ENCODE results near the gene PRPF8.

Gene PRPF8

DNA sequence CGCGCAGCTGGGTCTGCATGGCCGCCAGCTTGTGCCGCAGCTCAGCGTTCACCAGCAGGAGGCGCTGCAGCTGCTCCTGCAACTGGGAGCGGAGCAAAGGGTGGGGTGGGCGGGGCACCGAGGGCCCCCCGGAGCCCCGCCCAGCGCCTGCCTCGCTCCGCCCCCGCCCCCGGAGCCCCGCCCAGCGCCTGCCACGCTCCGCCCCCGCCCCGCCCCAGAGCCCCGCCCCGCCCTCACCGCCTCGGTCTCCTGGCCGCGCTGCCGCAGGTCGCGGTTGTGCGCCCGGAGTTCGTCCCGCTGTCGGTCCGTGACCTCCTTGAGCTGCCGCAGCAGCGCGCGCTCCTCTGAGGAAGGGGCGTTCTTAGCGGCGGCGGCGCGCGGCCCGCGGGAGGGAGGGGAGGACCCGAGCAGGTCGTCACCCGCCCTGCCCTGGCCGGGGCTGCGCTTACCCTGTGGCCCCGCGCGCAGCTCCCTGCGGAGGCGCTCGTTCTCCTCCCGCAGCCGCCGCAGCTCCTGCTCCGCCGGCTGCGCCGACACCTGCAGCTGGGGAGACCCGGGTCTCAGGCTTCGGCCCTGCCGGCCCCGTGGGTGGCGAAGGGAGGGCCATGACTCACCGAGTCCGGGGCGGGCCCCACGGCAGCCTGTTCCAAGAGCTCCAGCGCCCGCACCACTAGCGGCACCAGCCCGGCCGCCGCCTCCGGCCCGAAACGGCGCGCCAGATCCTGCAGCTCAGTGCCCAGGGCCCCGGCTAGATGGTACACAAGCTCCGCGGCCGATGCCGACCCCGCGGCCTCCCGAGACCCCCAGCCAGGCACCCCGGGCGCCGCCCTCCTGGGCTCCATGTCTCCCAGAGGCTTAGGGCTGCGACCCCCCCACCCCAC is 35.5 kb downstream of the PRPF8 start:
- H3K4me3 Mint-ChIP-seq, result peak overlapping the region; percentile 56
- H3K4me1 Mint-ChIP-seq (ENCODE audit: low read depth), result peaks cover 24% of the 10 kb centered on the region
- no peaks in the 10 kb centered on the region for H3K9me3 Mint-ChIP-seq
- peaks cover 35% of the 10 kb centered on the region for H3K36me3 Mint-ChIP-seq (ENCODE audit: low read depth)
- DNase-seq (ENCODE audit: low spot score), result peak; percentile 92
- H3K27ac Mint-ChIP-seq, result no peak overlapping the region
- no peaks in the 10 kb centered on the region for H3K27me3 Mint-ChIP-seq (ENCODE audit: low read depth)

DNA sequence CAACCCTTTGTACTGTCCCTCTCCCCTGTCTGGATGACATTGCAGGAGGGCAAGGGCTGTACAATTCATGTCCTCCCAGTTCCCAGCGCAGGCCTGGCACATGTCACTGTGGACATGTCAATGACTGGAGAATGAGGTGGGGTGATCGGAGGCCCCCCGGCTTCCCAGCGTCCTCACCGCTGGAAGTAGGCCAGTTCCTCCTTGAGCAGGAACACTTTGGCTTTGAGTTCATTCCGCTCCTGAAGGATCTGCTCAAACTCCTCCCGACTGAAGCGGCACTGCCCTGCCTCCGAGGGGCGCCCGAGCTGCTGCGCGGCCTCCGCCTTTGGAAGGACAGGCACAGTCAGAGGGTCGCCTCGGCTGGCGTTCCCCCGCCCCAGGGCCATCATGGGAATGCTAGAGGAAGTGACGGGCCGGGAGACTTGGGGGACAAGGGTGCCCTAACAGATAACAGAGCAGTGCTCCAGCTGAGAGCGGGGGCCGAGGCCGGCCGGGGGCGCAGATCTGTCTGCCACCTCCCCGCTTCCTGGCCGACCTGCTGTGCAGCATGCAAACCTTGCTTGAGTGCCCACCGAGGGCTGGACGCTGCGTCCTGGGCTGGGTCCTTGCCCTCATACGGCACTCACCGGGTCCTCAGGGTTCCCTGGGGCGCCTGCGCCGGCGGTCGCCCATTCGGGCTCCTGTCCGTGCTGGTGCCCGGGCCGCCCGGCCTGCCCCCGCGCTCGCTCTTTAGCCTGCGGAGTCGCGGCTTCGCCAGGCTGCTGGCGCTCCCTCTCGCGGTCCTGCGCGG is 36.3 kb downstream of the PRPF8 start:
- Mint-ChIP-seq H3K4me3 (peak overlapping the region; percentile 63), H3K4me1 (ENCODE audit: low read depth) (peaks cover 26% of the 10 kb centered on the region), H3K9me3 (no peaks in the 10 kb centered on the region), H3K36me3 (ENCODE audit: low read depth) (peaks cover 27% of the 10 kb centered on the region), H3K27ac (no peak overlapping the region), H3K27me3 (ENCODE audit: low read depth) (no peaks in the 10 kb centered on the region)
- DNase-seq (ENCODE audit: low spot score), result no peak

GRCh38 chr17:1647802-1648171 is 36.9 kb downstream of the PRPF8 start:
- peaks cover 26% of the 10 kb centered on the region for H3K4me1 Mint-ChIP-seq (ENCODE audit: low read depth)
- no peaks in the 10 kb centered on the region for H3K27me3 Mint-ChIP-seq (ENCODE audit: low read depth)
- H3K9me3 Mint-ChIP-seq, result no peaks in the 10 kb centered on the region
- H3K4me3 Mint-ChIP-seq, result peak overlapping the region; percentile 63
- H3K36me3 Mint-ChIP-seq (ENCODE audit: low read depth), result peaks cover 21% of the 10 kb centered on the region
- no peak overlapping the region for H3K27ac Mint-ChIP-seq
- DNase-seq (ENCODE audit: low spot score), result no peak

DNA sequence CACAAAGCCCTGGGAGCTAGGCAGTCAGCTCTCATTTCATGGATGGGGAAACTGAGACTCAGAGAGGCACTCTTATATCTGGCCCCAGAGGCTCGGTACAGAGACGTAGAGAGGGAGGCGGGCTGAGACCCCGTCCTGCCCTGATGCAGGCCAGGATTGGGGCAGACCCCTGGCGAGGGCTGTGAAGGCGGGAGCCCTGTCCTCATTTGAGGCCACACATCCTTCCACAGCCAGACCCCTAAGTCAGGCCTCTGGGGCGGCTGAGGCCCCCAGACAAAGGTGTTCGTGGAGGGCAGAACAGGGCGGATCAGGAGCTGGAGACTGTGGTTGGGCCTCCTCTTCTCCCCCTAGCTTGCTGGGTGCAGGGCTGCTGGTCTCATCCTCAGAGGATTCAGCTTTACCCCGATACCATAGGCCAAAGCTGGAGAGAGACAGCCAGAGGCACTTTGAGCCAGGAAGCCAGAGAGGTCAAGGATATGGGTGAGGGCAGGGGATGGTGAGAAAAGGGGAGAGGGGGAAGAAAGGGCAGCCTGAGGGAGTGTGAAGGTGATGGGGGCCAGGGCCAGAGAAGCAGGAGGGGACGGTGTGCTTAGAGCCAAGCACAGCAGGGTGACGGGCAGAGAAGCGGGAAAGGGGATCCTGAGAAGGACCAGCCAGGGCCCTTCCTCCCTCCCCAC is 38.3 kb downstream of the PRPF8 start:
- Mint-ChIP-seq H3K4me1 (ENCODE audit: low read depth) (peaks cover 26% of the 10 kb centered on the region), H3K9me3 (no peaks in the 10 kb centered on the region), H3K4me3 (peak overlapping the region; percentile 0), H3K36me3 (ENCODE audit: low read depth) (peaks cover 6% of the 10 kb centered on the region), H3K27me3 (ENCODE audit: low read depth) (no peaks in the 10 kb centered on the region), H3K27ac (no peak overlapping the region)
- no peak for DNase-seq (ENCODE audit: low spot score)

DNA sequence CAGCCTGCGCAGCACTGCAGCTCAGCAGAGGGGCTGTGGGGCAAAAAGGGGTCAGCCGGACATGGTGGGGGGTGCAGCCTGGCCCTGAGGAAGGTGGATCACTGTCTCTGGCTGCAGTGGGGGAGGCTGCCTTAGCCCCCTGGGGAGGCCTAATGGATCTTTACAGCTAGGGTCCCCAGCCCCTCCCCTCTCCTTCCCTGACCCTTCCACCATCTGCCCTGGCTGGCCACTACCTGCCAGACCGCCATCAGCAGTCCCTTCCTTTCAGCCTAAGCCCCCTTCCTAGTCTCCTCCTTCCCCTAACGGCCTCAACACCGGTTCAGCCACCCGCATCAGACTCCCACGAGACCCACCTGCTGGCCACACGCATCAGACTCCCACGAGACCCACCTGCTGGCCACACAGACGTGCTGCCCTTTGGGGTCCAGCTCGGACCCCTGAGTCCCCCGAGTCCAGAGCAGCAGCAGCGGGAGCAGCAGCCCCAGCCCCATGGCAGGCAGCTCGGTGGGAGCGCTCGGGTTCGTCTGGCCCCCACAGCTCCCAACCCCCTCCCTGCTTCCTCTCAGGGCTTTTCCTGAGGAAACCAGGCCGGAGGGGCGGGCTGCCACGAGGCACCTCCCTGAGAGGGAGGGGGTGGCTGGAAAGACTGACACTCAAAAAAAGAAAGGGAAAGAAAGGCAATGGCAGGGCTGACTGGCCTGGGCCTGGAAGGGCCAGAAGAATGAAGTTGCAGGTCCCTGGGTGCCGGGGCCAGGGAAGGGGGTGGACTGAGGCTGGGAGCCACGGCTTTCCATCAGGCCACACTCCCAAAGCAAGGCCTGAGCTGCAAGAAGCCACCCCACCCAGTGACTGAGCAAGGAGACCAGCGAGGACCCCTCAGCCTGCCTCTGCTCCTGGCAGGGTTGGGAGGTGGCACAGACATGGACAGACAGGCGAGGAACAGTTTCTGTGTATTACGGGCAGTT is 39.2 kb downstream of the PRPF8 start, which contains the start of gene SCARF1:
Gene SCARF1, minus strand, starts transcription at position 526 of the 965 bp plus-strand sequence. Its CDS starts 35 bp downstream, at position 491.
- Mint-ChIP-seq H3K36me3 (ENCODE audit: low read depth) (peaks cover 2% of the 10 kb centered on the region), H3K4me3 (peak within 1 kb of the TSS; percentile 74), H3K27ac (peak within 1 kb of the TSS; percentile 75), H3K27me3 (ENCODE audit: low read depth) (no peaks in the 10 kb centered on the region), H3K9me3 (no peaks in the 10 kb centered on the region), H3K4me1 (ENCODE audit: low read depth) (peaks cover 26% of the 10 kb centered on the region)
- no peak for DNase-seq (ENCODE audit: low spot score)

DNA sequence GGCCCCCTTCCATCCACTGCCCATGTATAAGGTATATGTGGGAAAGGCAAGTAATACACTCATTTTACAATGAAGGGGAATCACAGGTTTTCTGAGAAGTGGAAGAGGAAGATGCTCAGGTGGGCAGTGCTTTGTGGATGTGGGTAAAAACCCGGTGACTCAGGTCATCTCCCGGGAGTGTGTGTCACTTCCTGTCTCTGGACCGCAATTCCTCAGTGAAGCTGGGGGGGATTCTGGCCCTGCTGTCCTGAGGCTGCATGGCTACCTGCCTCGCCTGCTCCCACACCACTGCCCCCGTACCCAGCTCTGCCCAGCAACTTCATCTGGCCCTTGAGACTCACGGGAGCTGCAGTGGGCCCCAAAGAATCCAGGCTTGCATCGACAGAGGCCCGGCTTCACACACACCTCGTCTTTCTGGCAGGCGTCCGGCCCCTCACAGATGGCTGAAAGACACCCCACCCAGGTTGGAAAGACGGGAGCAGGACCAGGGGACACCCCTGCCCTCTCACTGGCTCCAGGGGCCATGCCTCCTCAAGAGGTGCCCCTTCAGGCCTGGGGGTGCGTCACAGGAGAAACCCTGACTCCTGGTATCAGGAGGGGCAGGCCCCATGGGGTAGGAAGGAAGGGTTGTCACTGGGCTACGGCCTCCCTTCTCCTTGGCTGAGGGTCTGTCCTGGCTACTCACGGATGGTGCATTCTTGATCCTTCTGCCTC is 40.0 kb downstream of the PRPF8 start:
- no peaks in the 10 kb centered on the region for H3K27me3 Mint-ChIP-seq (ENCODE audit: low read depth)
- peaks cover 2% of the 10 kb centered on the region for H3K36me3 Mint-ChIP-seq (ENCODE audit: low read depth)
- DNase-seq (ENCODE audit: low spot score), result peak; percentile 57
- H3K4me1 Mint-ChIP-seq (ENCODE audit: low read depth), result peaks cover 22% of the 10 kb centered on the region
- H3K4me3 Mint-ChIP-seq, result peak overlapping the region; percentile 74
- peak overlapping the region; percentile 75 for H3K27ac Mint-ChIP-seq
- H3K9me3 Mint-ChIP-seq, result no peaks in the 10 kb centered on the region

DNA sequence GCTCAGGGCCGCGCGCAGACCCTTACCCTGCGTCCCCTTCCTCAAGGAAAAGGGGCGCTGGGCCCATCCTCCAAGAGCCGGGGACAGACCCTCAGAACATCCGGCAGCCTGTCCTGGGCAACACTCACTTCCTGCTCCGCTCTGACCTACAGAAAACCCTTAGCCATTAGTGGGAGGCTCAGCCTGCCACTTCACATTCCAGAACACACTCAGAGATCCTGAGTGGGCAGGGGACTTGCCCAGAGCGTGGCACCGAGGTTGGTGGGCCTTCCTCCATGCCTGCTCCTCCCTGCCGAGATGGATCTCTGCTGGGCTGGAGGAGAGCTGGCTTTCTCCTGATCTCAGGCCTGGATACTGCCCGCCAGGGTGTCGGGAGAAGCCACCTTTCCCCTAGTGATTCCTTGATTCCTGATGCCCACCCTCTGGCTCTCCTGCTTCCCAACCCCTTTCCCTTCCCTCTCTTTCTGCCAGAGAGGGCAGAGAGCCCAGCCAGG is 40.6 kb downstream of the PRPF8 start:
- Mint-ChIP-seq H3K4me1 (ENCODE audit: low read depth) (peaks cover 22% of the 10 kb centered on the region), H3K4me3 (peak overlapping the region; percentile 74), H3K36me3 (ENCODE audit: low read depth) (peaks cover 2% of the 10 kb centered on the region), H3K9me3 (no peaks in the 10 kb centered on the region), H3K27ac (peak overlapping the region; percentile 75), H3K27me3 (ENCODE audit: low read depth) (no peaks in the 10 kb centered on the region)
- no peak for DNase-seq (ENCODE audit: low spot score)

DNA sequence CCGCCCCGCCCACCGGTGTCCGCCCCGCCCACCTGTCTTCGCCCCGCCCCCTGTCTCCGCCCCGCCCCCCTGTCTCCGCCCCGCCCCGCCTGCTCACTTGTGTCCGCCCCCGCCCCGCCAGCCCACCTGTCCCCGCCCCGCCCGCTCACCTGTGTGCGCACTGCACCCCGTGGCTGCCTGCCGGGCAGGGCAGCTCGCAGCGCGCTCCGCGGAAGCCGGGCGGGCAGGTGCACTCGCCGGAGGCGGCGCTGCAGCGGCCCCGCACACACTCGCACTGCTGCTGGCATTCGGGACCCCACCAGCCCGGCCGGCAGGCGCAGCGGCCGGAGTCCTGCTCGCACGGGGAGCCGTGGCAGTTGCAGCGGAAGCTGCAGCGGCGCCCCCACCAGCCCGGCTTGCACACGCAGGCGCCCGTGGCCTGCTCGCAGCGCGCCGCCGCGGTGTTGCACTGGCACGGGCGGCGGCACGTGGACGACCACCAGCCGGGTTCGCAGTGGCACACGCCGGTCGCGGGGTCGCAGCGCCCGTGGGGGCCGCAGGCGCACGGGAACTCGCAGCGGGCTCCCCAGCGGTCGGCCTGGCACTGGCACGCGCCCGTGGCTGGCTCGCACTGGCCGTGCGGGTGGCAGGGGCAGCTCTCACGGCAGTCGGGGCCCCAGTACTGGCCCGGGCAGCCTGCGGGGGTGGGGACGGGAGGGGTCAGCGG is 41.2 kb downstream of the PRPF8 start:
- Mint-ChIP-seq H3K4me3 (no peak overlapping the region), H3K9me3 (no peaks in the 10 kb centered on the region), H3K4me1 (ENCODE audit: low read depth) (peaks cover 22% of the 10 kb centered on the region), H3K36me3 (ENCODE audit: low read depth) (peaks cover 2% of the 10 kb centered on the region), H3K27me3 (ENCODE audit: low read depth) (no peaks in the 10 kb centered on the region), H3K27ac (no peak overlapping the region)
- no peak for DNase-seq (ENCODE audit: low spot score)

DNA sequence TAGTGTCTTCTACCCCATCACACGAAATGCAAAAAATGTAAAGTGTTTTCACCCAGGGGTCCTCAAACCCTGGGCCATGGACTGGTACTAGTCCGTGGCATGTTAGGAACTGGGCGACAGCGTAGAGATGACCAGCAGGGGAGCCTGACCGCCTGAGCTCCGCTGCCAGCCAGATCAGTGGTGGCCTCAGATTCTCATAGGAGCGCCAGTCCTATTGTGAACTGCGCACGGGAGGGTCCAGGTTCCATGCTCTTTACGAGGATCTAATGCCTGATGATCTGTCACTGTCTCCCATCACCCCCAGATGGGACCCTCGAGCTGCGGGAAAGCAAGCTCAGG is 43.6 kb downstream of the PRPF8 start:
- Mint-ChIP-seq H3K36me3 (ENCODE audit: low read depth) (no peaks in the 10 kb centered on the region), H3K27me3 (ENCODE audit: low read depth) (no peaks in the 10 kb centered on the region), H3K4me3 (no peak overlapping the region), H3K9me3 (no peaks in the 10 kb centered on the region), H3K27ac (no peak overlapping the region), H3K4me1 (ENCODE audit: low read depth) (peaks cover 16% of the 10 kb centered on the region)
- no peak for DNase-seq (ENCODE audit: low spot score)

DNA sequence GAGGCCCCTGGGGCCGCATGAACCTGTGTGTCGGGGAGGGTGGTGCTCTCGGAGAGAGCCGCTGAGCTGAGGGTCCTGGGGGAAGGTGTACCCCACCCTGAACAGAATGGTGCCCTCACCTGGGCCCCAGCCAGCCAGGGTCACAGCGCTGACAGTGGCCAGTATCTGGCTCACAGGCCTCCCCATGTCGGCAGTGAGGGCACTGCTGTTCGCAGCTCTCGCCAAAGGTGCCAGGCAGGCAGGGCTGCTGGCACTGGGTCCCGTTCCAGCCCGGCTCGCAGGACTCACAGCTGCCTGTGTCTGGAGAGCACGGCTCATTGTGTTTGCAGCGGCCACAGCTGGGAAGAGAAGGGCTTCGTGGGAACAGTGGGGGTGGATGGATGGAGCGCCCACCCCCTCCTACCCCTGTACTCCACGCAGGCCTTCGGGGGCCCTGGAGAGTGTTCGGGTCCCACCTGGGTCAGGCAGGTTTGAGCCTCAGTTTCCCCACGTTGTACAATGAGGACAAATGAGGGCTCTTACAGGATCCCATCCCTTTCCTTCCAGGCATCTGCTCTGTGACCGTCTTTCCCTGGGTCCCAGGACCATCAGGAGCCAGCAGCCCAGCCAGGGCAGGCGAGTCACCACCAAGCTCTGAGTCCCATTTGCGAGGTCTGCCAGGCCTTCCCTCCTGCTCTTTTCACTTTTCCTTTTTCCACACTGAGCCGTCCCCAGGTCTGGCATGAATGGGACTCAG is 44.2 kb downstream of the PRPF8 start:
- DNase-seq (ENCODE audit: low spot score), result no peak
- Mint-ChIP-seq H3K27me3 (ENCODE audit: low read depth) (no peaks in the 10 kb centered on the region), H3K27ac (no peak overlapping the region), H3K36me3 (ENCODE audit: low read depth) (no peaks in the 10 kb centered on the region), H3K4me1 (ENCODE audit: low read depth) (peaks cover 10% of the 10 kb centered on the region), H3K4me3 (no peak overlapping the region), H3K9me3 (no peaks in the 10 kb centered on the region)

DNA sequence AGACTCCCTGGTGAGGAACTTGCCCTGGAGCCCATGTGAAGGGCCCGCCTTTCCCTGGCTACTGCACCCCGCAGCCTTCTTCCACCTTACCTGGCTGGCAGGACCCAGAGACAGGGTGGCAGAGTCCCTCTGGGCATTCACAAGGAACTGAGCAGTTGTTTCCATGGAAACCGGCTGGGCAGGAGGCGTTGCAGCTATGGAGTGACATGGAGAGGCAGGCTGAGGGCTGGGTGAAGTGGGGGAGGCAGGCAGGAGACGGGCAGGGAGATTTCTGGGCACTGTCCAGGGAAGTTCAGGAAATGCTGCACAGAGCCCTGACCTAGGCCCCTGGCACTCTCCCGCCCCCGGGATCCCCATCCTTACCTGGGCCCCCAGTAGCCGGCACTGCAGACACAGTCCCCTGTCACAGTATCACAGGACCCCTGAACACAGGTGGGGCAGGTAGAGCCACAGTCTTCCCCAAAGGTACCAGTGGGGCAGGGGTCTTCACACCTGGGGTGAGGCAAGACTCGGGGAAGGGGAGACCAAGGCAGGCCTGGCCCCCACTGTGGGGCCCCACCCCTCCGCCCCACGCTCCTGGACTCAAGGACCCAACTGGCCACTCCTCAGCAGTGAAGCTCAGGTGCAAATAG is 45.0 kb downstream of the PRPF8 start:
- Mint-ChIP-seq H3K9me3 (no peaks in the 10 kb centered on the region), H3K4me1 (ENCODE audit: low read depth) (peaks cover 7% of the 10 kb centered on the region), H3K27ac (no peak overlapping the region), H3K36me3 (ENCODE audit: low read depth) (no peaks in the 10 kb centered on the region), H3K27me3 (ENCODE audit: low read depth) (no peaks in the 10 kb centered on the region), H3K4me3 (no peak overlapping the region)
- no peak for DNase-seq (ENCODE audit: low spot score)

Data from T-helper 2 cell treated with Interferon-gamma antibody and Interleukin-4, amounts not matched to agents 5 μg/mL and 100 μg/mL, for 36 hours (primary cell).